ENCODE data around the gene STK35.

DNA sequence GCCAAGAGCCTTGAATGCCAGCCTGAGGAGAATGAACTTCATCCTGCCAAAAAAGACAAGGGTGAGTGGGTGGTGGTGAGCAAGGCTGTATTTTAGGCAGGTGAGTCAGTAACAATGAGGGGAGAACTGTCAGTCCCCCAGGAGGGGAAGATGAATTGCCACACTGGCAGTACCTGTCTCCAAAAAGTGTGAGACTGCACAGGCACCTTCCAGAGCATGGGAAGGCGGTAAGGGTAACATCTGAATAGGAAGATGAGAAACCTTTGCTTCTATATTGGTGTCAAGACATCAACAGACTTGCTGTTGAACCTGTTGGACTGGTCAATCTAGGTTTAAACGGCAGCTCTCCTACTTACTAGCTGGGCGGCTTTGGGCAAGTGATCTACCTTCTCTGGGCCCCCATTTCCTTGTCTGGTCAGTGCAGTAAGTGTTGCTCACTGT lies 30.9 kb downstream of the STK35 start:
- TF ChIP-seq, protein P1, sequence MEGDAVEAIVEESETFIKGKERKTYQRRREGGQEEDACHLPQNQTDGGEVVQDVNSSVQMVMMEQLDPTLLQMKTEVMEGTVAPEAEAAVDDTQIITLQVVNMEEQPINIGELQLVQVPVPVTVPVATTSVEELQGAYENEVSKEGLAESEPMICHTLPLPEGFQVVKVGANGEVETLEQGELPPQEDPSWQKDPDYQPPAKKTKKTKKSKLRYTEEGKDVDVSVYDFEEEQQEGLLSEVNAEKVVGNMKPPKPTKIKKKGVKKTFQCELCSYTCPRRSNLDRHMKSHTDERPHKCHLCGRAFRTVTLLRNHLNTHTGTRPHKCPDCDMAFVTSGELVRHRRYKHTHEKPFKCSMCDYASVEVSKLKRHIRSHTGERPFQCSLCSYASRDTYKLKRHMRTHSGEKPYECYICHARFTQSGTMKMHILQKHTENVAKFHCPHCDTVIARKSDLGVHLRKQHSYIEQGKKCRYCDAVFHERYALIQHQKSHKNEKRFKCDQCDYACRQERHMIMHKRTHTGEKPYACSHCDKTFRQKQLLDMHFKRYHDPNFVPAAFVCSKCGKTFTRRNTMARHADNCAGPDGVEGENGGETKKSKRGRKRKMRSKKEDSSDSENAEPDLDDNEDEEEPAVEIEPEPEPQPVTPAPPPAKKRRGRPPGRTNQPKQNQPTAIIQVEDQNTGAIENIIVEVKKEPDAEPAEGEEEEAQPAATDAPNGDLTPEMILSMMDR (IDR thresholded peaks at IDR 0.05), result no peak
- no peak for TF ChIP-seq ZFX (IDR thresholded peaks at IDR 0.05; ENCODE audit: borderline replicate concordance)
